Measurements from ENCODE around the gene DCLK3. TPM values are rescaled to one million over a fixed set of nuclear protein-coding genes. Genes with fewer than 3 reads are reported as not detected.

The DCLK3 gene
- total RNA-seq, 1 experiment from 2014 or later: not detected

- H3K27ac Mint-ChIP-seq (ENCODE audit: unreplicated experiment): no peak overlapping the region
- Histone ChIP-seq H3K4me3 (ENCODE audit: low read depth, low read length) (no peak overlapping the region), H3K4me1 (peaks cover 10% of the 10 kb centered on the region; the same call in 1 of the 2 replicates), H3K36me3 (ENCODE audit: control insufficient read depth, insufficient read depth, low read length) (no peaks in the 10 kb centered on the region), H3K9me3 (no peaks in the 10 kb centered on the region), H3K27me3 (replicated peaks; ENCODE audit: control insufficient read depth, insufficient read depth, low read length) (no peaks in the 10 kb centered on the region)
- intact Hi-C loops (cut with micrococcal nuclease; ENCODE audit: unreplicated experiment): loop anchor here (1.0 kb wide), 1 partner anchor 129 kb away; no protein-coding TSS in a partner anchor
- no peak for DNase-seq
- peaks cover 8% of the 10 kb centered on the region for H3K27me3 Mint-ChIP-seq (ENCODE audit: insufficient read depth, unreplicated experiment)
- no peaks in the 10 kb centered on the region for H3K36me3 Mint-ChIP-seq (ENCODE audit: insufficient read depth, unreplicated experiment)
- H3K9me3 Mint-ChIP-seq (ENCODE audit: unreplicated experiment): peaks cover 8% of the 10 kb centered on the region
- CTCF ChIA-PET: no interaction called here
- POLR2A ChIA-PET: no interaction called here
- H3K4me1 Mint-ChIP-seq (ENCODE audit: low read depth, unreplicated experiment): no peaks in the 10 kb centered on the region
- no TSS peak for BruUV-seq (replicated peaks)
- H3K4me3 Mint-ChIP-seq (ENCODE audit: unreplicated experiment): no peak overlapping the region
- TF ChIP-seq CTCF (IDR thresholded peaks at IDR 0.05; ENCODE audit: insufficient read depth in 1 of 2, low read depth in 1 of 2, low read length in 1 of 2, severe bottlenecking in 1 of 2, unreplicated experiment in 1 of 2): no peak
Measured at GRCh38 chr3:36740787-36741186, 23.6 kb downstream of the DCLK3 start.

GRCh38 chr3:36738702-36739101 lies 25.7 kb downstream of the DCLK3 start:
- no peak for DNase-seq
- ChIA-PET CTCF (no interaction called here), POLR2A (no interaction called here)
- Mint-ChIP-seq H3K27ac (ENCODE audit: unreplicated experiment) (no peak overlapping the region), H3K9me3 (ENCODE audit: unreplicated experiment) (peaks cover 8% of the 10 kb centered on the region), H3K36me3 (ENCODE audit: insufficient read depth, unreplicated experiment) (no peaks in the 10 kb centered on the region), H3K4me1 (ENCODE audit: low read depth, unreplicated experiment) (no peaks in the 10 kb centered on the region), H3K4me3 (ENCODE audit: unreplicated experiment) (no peak overlapping the region), H3K27me3 (ENCODE audit: insufficient read depth, unreplicated experiment) (peaks cover 6% of the 10 kb centered on the region)
- Histone ChIP-seq H3K4me3 (ENCODE audit: low read depth, low read length) (no peak overlapping the region), H3K27me3 (replicated peaks; ENCODE audit: control insufficient read depth, insufficient read depth, low read length) (no peaks in the 10 kb centered on the region), H3K36me3 (ENCODE audit: control insufficient read depth, insufficient read depth, low read length) (no peaks in the 10 kb centered on the region), H3K4me1 (peaks cover 14% of the 10 kb centered on the region), H3K9me3 (no peaks in the 10 kb centered on the region)
- no peak for TF ChIP-seq CTCF (IDR thresholded peaks at IDR 0.05; ENCODE audit: insufficient read depth in 1 of 2, low read depth in 1 of 2, low read length in 1 of 2, severe bottlenecking in 1 of 2, unreplicated experiment in 1 of 2)
- BruUV-seq (replicated peaks): no TSS peak
- intact Hi-C loops (cut with micrococcal nuclease; ENCODE audit: unreplicated experiment): no loop called here

GRCh38 chr3:36736301-36736700 lies 28.1 kb downstream of the DCLK3 start:
- DNase-seq: no peak
- Mint-ChIP-seq H3K27me3 (ENCODE audit: insufficient read depth, unreplicated experiment) (peaks cover 1% of the 10 kb centered on the region), H3K4me1 (ENCODE audit: low read depth, unreplicated experiment) (peaks cover 13% of the 10 kb centered on the region), H3K4me3 (ENCODE audit: unreplicated experiment) (no peak overlapping the region), H3K36me3 (ENCODE audit: insufficient read depth, unreplicated experiment) (no peaks in the 10 kb centered on the region), H3K9me3 (ENCODE audit: unreplicated experiment) (peaks cover 8% of the 10 kb centered on the region), H3K27ac (ENCODE audit: unreplicated experiment) (no peak overlapping the region)
- Histone ChIP-seq H3K4me1 (peaks cover 22% of the 10 kb centered on the region), H3K9me3 (no peaks in the 10 kb centered on the region), H3K4me3 (ENCODE audit: low read depth, low read length) (no peak overlapping the region), H3K36me3 (ENCODE audit: control insufficient read depth, insufficient read depth, low read length) (no peaks in the 10 kb centered on the region), H3K27me3 (replicated peaks; ENCODE audit: control insufficient read depth, insufficient read depth, low read length) (no peaks in the 10 kb centered on the region)
- ChIA-PET POLR2A (no interaction called here), CTCF (no interaction called here)
- no peak for TF ChIP-seq CTCF (IDR thresholded peaks at IDR 0.05; ENCODE audit: insufficient read depth in 1 of 2, low read depth in 1 of 2, low read length in 1 of 2, severe bottlenecking in 1 of 2, unreplicated experiment in 1 of 2)
- no TSS peak for BruUV-seq (replicated peaks)
- intact Hi-C loops (cut with micrococcal nuclease; ENCODE audit: unreplicated experiment): no loop called here

Data from Caco-2 (cell line).